ENCODE results near the gene KRT5. TPM values are rescaled to one million over a fixed set of nuclear protein-coding genes. Genes with fewer than 3 reads are reported as not detected.
A peak's percentile ranks its signal among the peaks of the same experiment; 100 is the strongest.

KRT5 gene
- not detected in 2 replicates for total RNA-seq

DNA sequence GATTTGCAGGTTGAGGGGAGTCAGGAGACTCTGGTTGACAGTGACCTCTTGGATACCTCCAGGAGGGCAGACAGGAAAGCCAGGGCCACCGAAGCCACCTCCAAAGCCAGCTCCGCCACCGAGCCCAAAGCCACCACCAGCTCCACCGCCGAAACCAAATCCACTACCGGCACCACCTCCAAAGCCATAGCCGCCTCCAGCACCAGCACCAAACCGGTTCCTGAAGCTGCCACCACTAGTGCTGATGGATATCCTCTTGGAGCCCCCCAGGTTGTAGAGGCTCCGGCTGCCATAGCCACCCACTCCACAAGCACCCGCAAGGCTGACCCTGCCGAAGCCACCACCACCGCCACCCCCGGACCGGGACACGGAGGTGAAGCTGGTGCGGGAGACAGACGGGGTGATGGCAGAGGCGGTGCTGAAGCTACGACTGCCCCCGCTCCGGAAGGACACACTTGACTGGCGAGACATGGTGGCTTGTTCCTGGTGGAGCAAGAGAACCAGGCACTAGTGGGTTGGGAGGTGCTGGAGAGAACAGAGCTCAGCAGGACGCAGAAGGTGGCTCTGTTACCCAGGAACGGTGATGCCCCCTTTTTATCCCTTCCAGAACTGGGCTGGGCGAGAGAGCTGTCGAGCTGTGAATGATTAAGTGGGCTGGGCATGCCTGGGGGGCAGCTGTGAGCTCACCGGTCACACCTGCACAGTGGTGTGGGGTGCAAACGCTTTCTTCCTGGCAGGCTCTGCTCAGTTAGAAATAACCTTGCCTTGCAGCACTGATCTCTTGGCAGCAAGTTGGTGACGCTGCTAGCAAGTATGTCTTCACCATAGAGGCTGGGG is at the start of gene KRT5:
Gene KRT5 (minus strand): TSS at position 569 of the 837 bp plus-strand sequence. CDS start 98 bp downstream, at position 471.
- DNase-seq (ENCODE audit: low read depth in 2 of 2) = no peak

DNA sequence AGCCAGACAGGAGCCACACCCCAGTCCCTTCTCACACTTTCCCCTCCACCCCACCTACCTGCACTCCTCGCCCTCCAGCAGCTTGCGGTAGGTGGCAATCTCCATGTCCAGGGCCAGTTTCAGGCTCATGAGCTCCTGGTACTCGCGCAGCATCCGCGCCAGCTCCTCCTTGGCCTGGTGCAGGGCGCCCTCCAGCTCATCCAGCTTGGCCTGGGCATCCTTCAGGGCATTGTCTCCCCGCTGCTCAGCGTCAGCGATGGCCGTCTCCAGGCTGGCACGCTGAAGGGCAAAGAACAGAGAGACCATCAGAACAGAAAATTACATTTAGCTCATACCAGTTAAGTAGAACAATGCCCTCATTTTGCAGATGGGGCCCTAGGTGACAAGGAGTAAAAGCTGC is 47.9 kb upstream of the KRT5 start:
- no peak for DNase-seq (ENCODE audit: low read depth in 2 of 2)

DNA sequence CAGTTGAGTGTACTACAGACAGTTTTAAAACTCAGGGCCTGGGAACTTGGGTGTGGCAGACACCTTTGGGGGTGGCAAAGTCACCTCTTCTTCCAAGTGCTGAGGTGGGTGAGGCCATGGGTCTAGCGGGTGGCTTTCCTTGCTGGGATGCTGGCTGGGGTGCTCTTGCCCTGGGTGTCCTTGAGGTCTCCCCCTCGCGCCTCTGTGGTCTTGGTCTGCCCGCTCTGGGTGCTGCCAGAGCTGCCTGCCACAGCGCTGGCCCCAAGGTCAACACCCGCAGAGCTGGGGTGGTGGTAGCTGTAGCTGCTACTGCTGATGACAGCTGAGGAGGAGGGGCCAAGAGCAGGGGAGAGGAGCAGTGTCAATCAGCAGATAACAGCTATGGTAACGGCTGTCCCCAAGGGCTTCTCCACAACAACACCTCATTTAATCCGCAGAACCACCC is 46.7 kb upstream of the KRT5 start:
- no peak for DNase-seq (ENCODE audit: low read depth in 2 of 2)

DNA sequence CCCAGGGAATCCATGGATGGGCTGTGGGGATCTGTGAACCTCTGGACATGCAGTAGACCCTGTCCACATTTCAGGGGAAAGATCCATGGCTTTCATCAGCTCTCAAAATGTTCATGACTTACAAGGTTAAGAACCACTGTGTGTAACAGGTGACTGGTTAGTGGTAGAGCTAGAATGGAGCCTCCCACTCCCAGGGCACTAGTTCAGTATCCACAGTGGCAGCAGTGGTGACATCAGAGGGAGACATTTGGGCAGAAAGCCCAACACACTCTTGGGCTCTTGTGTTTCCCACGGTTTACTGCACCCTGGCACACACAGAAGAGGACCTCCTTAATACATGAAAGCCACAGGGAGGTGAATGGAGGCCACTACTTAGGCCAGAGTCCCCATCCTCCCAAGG is 44.4 kb upstream of the KRT5 start:
- no peak for DNase-seq (ENCODE audit: low read depth in 2 of 2)

DNA sequence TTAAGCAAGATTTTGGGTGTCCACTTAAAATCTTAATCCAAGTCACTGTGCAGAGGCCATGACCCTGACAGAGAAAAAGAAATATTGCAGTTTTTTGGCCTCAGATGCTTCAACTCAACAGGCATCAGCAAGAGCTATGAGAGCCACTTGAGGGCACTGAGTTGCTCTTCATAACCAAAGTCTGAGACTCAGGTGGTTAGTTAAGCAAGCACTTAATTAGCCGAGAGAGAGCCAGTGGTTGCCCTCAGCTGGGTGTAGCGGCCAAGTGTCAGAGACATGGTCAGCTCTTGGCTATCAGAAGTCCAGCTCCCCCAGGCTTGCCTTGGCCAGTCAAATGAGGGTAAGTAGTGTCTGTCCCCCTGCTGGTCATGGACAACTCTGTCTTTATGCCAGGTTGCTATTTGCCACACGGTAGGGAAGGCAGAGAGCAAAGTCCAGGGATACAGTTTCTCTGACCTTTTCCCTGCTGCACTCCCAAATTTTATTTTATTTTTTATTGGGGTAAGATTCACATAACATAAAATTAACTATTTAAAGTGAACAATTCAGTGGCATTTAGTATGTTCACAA is 41.8 kb upstream of the KRT5 start:
- DNase-seq (ENCODE audit: low read depth in 2 of 2) = peak in 1 of 2 donors; percentile 11

DNA sequence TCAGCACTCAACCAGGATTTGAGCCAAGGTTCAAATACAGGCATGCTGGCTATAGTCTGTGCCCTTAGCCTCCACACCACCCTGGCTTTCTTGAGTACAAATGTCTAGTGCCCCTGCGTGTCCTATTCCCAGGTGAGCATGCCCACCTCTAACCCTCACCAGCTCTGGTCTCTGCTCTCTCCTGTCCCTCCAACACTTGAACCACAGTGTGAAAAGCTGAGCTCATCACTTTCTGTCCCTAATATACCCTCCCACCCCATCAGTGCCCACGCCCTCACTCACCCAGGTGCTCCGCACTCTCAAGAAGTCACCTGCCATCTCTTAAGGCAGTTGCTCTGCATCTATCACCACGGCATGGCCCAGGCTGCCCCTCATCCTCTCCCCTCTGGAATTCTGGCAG is 39.8 kb upstream of the KRT5 start:
- DNase-seq (ENCODE audit: low read depth in 2 of 2) = no peak

DNA sequence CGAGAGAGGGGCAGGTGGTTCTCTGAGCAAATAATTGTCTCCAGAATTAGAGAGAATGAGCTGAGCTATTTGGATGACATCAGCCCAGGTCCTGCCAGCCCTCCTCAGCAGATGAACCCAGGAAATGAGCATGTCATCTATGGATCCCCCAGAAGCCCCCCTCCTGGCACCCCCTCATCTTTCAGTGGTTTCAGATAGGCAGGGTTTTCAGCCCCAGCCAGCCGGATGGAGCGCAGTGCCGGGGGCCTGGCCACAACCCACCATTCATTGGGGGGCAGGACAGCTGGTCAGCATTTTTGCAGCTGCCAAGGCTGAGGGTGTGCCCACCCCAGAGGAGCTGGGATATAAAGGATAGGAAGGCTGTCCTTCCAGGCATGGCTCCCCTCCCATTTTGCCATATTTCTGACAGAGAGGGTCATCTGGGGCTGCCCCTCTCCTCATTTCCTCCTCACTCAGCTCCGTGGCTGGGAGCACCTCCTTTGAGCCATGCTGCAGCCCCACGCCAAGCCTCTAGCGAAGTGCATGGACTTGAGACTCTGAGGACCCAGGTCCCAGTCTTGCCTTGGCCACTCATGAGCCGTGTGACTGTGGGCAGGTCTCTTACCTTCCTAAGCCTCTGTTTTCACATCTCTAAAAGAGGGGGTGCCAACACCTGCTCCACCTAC is 38.7 kb upstream of the KRT5 start:
- no peak for DNase-seq (ENCODE audit: low read depth in 2 of 2)

DNA sequence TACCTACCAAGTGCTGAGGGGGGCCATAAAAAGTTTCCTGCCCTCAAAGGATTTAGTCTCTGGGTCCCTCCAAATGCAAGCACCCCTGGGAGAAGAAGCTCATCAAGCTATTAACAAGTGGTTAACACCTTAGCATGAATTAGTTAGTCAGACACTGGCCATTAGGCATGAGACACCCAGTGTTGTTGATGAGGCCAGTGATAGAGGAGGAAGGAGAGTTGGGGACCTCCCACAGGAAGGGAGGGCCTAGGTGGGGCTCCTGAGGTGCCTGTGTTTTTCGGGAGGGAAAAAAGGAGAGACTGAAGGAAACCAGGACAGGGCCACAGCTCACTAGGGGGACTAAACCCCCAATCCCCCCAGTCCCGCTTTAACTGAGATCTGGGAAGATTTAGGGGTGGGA is 37.3 kb upstream of the KRT5 start:
- no peak for DNase-seq (ENCODE audit: low read depth in 2 of 2)

DNA sequence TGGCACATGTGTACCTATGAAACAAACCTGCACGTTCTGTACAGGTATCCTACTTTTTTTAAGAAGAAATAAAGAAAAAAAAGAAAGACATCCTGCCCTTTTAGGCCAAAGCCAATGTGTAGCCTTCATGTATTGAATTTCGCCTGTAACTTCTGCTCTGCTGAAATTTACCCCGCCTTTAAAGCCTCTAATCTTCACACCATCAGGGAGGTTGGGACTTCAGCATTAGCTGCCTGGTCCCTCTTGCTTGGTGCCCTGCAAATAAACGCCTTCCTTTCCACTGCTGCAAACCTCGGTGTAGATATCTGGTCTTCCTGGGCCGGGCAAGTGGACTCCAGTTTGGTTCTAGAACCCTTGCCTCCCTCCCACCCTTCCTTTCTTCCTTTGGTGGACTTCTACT is 35.4 kb upstream of the KRT5 start:
- no peak for DNase-seq (ENCODE audit: low read depth in 2 of 2)

DNA sequence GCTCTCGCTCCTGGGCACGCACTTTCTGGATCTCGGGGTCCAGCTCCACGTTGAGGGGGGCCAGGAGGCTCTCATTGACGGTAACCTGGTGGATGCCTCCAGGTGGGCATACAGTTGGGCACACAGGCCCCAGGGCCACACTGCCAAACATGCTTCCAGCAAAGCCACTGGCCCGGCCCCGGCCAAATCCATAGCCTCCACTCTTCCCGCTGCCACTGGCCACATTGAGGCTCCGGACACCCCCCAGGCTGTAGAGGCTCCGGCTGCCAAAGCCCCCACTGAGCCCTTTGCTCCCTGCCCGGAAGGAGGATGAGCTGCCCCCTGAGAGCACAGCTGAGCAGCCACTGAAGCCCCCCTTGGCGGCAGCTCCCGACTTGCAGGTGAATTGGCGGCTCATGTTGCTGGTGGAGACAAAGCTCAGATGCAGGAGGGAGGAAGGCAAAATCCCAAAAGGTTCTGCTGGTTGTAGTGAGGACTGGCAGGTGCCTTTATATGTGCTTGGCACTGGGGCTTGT is 32.5 kb upstream of the KRT5 start, which contains the start of gene KRT71:
Gene KRT71 (minus strand): TSS at position 465 of the 515 bp plus-strand sequence. CDS start 68 bp downstream, at position 397.
- DNase-seq (ENCODE audit: low read depth in 2 of 2) = no peak

DNA sequence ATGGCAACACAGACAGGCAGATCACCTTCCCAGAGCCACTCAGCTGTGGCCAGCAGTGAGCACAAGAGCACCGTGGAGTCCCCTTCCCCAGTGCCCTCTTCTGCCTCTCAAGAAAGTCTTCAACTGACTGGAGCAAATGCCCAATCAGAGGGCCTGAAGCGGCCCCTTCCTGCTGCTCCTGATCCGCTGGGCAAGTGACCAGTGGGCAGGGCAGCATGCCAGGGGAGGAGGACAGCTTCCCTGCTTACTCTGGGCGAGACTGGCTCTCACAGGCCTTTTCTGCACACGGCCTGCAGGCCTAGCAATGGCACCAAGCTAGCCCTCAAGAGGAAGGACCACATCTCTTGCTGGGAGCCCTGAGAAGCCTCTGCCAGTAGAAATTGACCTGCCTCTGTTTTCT is 31.9 kb upstream of the KRT5 start:
- DNase-seq (ENCODE audit: low read depth in 2 of 2) = no peak

DNA sequence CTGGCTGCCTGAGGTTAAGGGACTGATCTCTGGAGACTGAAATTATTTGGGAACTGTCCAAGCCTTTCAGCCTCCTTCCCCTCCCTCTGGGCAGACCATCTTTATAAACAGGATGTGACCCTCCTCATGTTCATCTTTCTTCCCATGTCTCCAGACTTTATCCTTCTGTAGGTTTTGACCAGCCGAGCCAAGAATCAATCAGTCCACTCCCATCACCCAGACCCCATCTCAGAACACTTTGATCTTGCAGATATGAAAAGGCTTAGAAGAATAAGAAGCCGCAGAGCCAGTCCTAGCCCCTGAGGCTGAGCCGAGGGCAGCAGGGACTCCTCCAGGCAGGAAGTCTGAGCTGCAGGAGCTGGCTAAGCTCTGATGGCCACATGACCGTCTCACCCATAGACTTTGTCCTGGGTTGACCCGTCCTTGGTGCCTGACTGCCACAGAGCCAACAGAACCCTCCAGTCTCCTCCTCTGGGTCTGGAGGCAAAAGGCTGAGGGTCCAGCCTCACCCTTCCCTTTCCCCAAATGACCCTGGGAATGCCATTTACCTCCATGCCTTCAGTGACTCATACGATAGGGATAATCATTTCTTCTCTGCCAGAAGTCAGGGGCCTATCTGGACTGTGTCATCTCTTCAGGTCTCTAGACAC is 31.1 kb upstream of the KRT5 start:
- DNase-seq (ENCODE audit: low read depth in 2 of 2) = no peak

DNA sequence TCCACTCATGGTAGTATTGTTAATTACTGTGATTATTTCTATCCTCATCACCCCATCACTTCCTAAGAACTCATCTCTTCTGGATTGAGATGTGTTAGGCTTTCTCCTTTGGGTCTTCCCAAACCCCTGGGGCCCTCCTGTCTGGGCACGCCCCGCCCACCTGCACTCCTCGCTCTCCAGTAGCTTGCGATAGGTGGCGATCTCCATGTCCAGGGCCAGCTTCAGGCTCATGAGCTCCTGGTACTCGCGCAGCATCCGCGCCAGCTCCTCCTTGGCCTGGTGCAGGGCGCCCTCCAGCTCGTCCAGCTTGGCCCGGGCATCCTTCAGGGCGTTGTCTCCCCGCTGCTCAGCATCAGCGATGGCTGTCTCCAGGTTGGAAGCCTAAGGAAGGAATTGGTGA is 25.9 kb upstream of the KRT5 start:
- no peak for DNase-seq (ENCODE audit: low read depth in 2 of 2)

DNA sequence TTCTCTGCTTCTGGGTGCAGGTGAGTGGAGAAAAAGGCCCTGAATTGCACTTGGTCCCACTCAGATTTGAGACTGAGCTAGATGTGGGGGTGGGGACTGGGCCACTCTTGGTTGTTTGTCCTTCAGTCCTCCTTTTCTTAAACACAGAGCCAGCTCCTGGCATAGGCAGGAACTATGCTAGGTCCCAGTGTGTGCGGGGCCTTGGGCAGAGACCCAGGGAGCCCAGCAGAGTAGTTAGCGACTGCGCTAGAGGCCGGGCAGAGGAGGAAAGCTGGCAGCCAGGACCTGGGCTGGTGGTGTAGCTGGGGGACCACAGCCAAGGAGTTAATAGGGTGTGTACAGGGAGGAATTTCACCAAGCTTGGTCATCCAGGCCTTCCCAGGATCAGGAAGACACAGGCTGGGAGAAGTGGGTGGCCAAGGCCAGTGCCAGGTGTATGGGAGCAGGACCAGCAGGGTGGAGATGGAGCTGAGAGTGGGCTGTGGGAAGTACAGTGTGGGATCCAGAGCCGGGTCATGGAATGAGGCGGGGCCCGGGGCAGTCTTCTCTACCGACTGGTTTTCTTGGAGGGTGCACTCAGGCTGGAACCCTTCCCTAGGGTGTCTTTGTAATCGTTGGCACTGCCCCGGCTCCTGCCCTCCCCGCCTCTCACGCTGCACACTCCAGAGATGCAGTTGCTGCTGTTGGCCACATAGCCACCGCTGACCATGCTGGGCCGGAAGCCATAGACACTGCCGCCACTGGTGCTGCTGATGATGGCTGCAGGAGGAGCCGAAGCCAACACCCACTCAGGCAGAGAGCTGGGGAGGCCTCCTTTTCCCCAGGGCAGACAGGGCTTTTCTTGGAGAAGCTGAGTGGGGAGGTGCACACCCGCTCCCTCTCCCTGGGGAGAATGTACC is 24.0 kb upstream of the KRT5 start:
- DNase-seq (ENCODE audit: low read depth in 2 of 2) = no peak

DNA sequence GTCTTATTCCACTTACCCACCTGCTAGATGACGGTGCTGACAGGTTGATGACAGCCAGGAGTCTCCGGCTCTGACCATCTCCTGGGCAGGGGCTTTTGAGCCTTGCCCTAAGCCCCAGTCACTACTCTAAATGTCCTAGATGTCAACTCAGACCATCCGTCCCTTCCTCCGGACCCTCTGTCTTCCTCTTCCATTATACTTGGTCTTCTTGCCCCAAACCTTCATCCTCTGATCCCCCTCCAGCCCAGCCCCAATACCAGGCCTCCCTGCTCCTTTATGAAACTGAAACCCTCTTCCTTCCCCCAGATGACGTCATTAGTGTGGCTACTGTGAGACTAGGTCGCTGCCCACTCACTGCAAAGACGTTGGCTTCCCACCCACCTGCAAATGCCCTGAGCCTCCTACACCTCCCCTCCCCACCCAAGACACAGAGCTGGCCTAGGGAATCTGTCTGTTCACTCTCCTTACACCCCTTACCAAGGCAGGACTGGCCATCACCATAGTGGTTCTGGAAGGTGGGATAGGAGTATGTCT is 22.7 kb upstream of the KRT5 start:
- no peak for DNase-seq (ENCODE audit: low read depth in 2 of 2)

DNA sequence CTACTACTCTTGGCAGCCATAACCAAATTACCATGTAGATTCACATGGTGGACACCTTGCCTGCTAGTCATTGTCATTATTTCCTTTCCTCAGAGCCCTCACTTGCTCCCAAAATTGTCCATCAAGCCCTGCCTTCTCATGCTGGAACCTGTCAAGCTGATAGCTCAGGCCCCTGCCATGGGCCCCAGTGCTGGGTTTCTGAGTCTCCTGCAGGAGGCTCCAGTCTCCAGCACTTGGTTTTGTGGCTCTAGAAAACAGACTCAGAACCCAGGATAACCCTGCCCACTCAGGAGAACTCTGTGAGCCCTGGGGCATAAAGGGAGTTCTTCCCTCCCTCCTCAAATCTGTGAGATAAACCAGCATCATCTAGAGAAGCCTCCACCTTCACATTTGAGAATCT is 22.0 kb upstream of the KRT5 start:
- no peak for DNase-seq (ENCODE audit: low read depth in 2 of 2)

DNA sequence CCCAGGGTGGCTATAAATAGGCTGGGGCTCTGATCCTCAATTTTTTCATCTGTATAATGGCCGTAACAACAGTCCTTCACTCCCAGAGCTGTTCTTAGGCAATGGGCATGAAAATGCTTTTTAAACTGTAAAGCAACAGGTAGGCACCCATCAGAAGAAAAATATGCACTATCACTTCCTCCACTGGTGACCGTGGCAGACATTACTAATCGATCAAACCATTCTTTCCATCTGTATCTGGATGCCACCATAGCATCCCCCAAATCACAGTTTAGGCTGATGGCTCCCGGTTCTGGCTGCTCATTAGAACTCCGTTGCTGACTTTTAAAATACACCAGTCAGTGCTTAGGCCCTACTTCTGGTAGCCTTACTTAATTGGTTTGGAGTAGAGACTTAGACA is 21.5 kb upstream of the KRT5 start:
- DNase-seq (ENCODE audit: low read depth in 2 of 2) = no peak

DNA sequence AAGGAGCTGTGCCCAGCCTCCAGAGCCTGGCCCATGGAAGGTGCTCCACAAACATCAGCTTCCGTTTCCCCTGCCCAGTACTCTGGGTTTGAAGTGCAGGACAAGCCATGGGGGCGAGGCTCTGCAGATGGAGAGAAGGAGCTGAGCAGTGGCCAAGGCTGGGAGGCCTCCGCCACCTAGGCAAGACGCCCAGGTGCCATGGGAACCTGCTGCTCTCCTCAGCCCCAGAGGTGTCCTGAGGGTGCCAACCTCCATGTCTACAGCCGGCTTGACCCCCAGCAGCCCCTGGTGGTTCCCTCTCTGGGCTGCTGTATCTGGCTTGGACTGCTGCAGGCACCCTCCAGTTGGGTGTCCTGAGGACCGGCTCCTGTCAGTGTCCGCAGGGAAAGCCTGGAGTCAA is 20.3 kb upstream of the KRT5 start:
- DNase-seq (ENCODE audit: low read depth in 2 of 2) = no peak

DNA sequence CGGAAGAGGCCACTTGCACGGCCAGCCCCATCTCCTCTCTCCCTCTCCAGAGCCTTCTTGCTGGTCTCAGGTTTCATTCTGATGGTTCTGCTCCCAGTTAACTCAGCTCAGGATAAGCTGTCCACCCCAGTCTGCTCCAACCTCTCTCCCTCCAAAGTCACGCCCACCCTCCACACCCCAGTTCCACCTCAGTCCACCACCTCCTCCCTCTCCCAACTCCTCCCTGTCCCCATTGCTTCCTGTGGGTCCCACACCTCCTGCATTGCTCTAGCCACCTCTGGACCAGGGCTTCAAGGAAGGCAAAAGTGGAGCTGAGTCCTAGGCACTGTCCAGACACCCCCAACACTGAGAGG is 19.6 kb upstream of the KRT5 start:
- no peak for DNase-seq (ENCODE audit: low read depth in 2 of 2)

DNA sequence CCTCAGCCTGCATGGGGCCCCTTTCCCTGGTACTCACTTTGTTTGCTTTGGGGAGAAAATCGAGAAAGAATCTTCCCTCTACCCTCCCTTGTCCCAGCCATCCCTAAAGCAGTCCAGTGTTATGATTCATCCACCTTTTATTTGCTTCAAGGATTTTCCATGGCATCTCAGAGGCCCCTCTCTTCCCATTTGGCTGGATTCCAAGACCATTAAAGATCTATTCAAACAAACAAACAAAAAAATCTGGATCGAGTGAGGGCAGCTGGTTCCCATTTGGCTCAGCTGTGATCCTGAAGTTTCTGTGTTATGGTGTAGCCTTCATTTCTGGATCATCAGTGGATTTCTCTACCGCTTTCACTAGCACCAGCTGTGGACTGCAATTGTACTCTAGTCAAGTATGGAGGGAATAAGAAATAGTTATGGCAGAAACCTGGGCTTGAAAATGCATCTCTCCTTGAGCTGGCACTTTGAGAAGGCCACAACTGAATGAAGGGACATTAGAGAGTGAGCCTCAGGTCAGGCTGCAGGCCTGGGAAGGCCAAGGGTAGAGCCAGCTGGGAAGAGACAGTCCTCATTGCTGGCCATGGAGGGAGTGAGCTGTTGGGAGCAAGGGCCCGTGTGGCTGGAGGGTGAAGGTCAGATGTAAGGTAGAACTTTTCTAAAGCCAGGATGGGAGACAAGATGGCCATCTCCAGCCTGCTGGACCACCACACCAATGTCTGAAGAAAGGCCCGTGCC is 19.1 kb upstream of the KRT5 start:
- DNase-seq (ENCODE audit: low read depth in 2 of 2) = no peak

Measured in lung microvascular endothelial cell (primary cell).